NCI-H1048 (cell line): ENCODE data around the gene KIF17.
A peak's percentile ranks its signal among the peaks of the same experiment; 100 is the strongest.

Experiments used
- DNase-seq: peaks from one replicate; lab custom pipeline; 2025; lab: John Stamatoyannopoulos, UW

The KIF17 gene

GRCh38 chr1:20660847-20661206, 57.0 kb downstream of the KIF17 start:
- DNase-seq: no peak

GRCh38 chr1:20660363-20660762, 57.4 kb downstream of the KIF17 start:
- DNase-seq: no peak

- DNase-seq: no peak
Observed at GRCh38 chr1:20658166-20658915, 59.5 kb downstream of the KIF17 start.

- DNase-seq: no peak
Observed at GRCh38 chr1:20657024-20657423, 60.8 kb downstream of the KIF17 start.

GRCh38 chr1:20654104-20654690, 63.6 kb downstream of the KIF17 start:
- DNase-seq: no peak

GRCh38 chr1:20652300-20652699, 65.5 kb downstream of the KIF17 start:
- DNase-seq: no peak

- no peak for DNase-seq
Observed at GRCh38 chr1:20648946-20649345, 68.9 kb downstream of the KIF17 start.

- no peak for DNase-seq
Observed at GRCh38 chr1:20648438-20648837, 69.4 kb downstream of the KIF17 start.

GRCh38 chr1:20645414-20645813, 72.4 kb downstream of the KIF17 start:
- DNase-seq: no peak

- DNase-seq: no peak
Observed at GRCh38 chr1:20644416-20644815, 73.4 kb downstream of the KIF17 start.

- DNase-seq: no peak
Observed at GRCh38 chr1:20643080-20643479, 74.7 kb downstream of the KIF17 start.

- no peak for DNase-seq
Observed at GRCh38 chr1:20641975-20642374, 75.8 kb downstream of the KIF17 start.

- DNase-seq: no peak
Observed at GRCh38 chr1:20640183-20640597, 77.6 kb downstream of the KIF17 start.

GRCh38 chr1:20636785-20637347, 80.9 kb downstream of the KIF17 start:
- DNase-seq: no peak

- no peak for DNase-seq
Observed at GRCh38 chr1:20634594-20635084, 83.2 kb downstream of the KIF17 start.

- no peak for DNase-seq
Observed at GRCh38 chr1:20634065-20634593, 83.7 kb downstream of the KIF17 start.

GRCh38 chr1:20633190-20634064, 84.4 kb downstream of the KIF17 start, which contains the start of gene PINK1:
Gene PINK1, plus strand, starts transcription at chr1:20633458. Its CDS starts 91 bp downstream, at chr1:20633549.
- DNase-seq: peak; percentile 28

GRCh38 chr1:20632386-20632785, 85.4 kb downstream of the KIF17 start:
- no peak for DNase-seq

- DNase-seq: no peak
Observed at GRCh38 chr1:20630729-20631128, 87.1 kb downstream of the KIF17 start.

GRCh38 chr1:20626524-20626923, 91.3 kb downstream of the KIF17 start:
- DNase-seq: no peak

GRCh38 chr1:20626098-20626427, 91.7 kb downstream of the KIF17 start:
- DNase-seq: no peak
